Measurements from ENCODE around the gene ASTN2.

GRCh38 chr9:117276444-117276843 is 138.4 kb downstream of the ASTN2 start:
- TF ChIP-seq CTCF (IDR thresholded peaks at IDR 0.05; ENCODE audit: low read depth, low read length) (no peak), MAX (IDR thresholded peaks at IDR 0.05; ENCODE audit: low read depth, low read length) (no peak)
